HCT116 (cell line): ENCODE results near the gene ALPP.
"Not testable (repeated sequence)": the region's sequence is repeated elsewhere in the genome, so short reads cannot be mapped to it uniquely, and the experiment has no call there.

Experiments
- CEBPB ChIP-seq: IDR thresholded peaks from 2 replicates; pipeline ENCODE4 v1.6.1; 2012; ENCODE audit warnings: low read depth
- CTCF ChIP-seq, 3 experiments: fragments of 200-600 bp in 1 of 3; sonication (generic) in 1 of 3; IDR thresholded peaks in 2 of 3; conservative IDR thresholded peaks in 1 of 3; 2 replicates each; pipeline ENCODE4 v1.5.1; 2012 to 2017; ENCODE audit warnings: low read depth in 2 of 3, low read length in 2 of 3, antibody characterized with exemption in 1 of 3, borderline replicate concordance in 1 of 3, control low read depth in 1 of 3, mild to moderate bottlenecking in 1 of 3, mixed read lengths in 1 of 3, mixed run types in 1 of 3, moderate library complexity in 1 of 3; ENCODE audit not compliant: insufficient read depth in 1 of 3
- ELF1 ChIP-seq: IDR thresholded peaks from 2 replicates; pipeline ENCODE4 v1.6.1; 2012; ENCODE audit warnings: low read depth, borderline replicate concordance
- EZH2 ChIP-seq: fragments of 200-600 bp; sonication (generic); IDR thresholded peaks from 2 replicates; pipeline ENCODE4 v1.6.1; 2017; ENCODE audit warnings: antibody characterized with exemption, mixed run types
- EZH2phosphoT487 ChIP-seq: fragments of 200-600 bp; IDR thresholded peaks from 2 replicates; pipeline ENCODE4 v1.6.1; 2018; ENCODE audit warnings: antibody characterized with exemption, borderline replicate concordance
- MAX ChIP-seq: IDR thresholded peaks from 2 replicates; pipeline ENCODE4 v1.6.1; 2012
- POLR2A ChIP-seq: IDR thresholded peaks from 2 replicates; pipeline ENCODE4 v1.7.0; 2011; ENCODE audit warnings: borderline replicate concordance; ENCODE audit not compliant: insufficient read depth, insufficient read length; ENCODE audit errors: extremely low read depth
- POLR2AphosphoS5 ChIP-seq: IDR thresholded peaks from 2 replicates; pipeline ENCODE4 v1.6.1; 2011; ENCODE audit warnings: mild to moderate bottlenecking, low read depth, low read length, moderate library complexity
- RAD21 ChIP-seq: IDR thresholded peaks from 2 replicates; pipeline ENCODE4 v1.6.1; 2012; ENCODE audit warnings: low read depth, mild to moderate bottlenecking
- REST ChIP-seq: IDR thresholded peaks from 2 replicates; pipeline ENCODE4 v1.6.1; 2012; ENCODE audit warnings: low read depth
- YY1 ChIP-seq: IDR thresholded peaks from 2 replicates; pipeline ENCODE4 v1.6.1; 2011; ENCODE audit warnings: low read length, low read depth, moderate library complexity, mild to moderate bottlenecking; ENCODE audit not compliant: insufficient replicate concordance; ENCODE audit errors: extremely low read depth
- ZFX ChIP-seq: fragments of 450-650 bp; IDR thresholded peaks from 2 replicates; pipeline ENCODE4 v1.6.1; 2017

- TF ChIP-seq CTCF (IDR thresholded peaks at IDR 0.05 in 2 of 3, conservative IDR thresholded peaks at IDR 0.05 in 1 of 3; ENCODE audit: borderline replicate concordance in 1 of 3, insufficient read depth in 1 of 3, low read depth in 2 of 3, low read length in 2 of 3); ZFX; POLR2A; EZH2; ELF1; POLR2AphosphoS5; RAD21; EZH2phosphoT487; REST; YY1; MAX; CEBPB: not testable (repeated sequence)
Observed at GRCh38 chr2:232366461-232366860, 12.1 kb upstream of the ALPP start.
